Effector CD8-positive, alpha-beta T cell (primary cell): ENCODE data around the gene TSHZ1.

Experiments
- DNase-seq: peaks from one replicate; lab custom pipeline; 2025; lab: John Stamatoyannopoulos, UW

TSHZ1 gene

DNA sequence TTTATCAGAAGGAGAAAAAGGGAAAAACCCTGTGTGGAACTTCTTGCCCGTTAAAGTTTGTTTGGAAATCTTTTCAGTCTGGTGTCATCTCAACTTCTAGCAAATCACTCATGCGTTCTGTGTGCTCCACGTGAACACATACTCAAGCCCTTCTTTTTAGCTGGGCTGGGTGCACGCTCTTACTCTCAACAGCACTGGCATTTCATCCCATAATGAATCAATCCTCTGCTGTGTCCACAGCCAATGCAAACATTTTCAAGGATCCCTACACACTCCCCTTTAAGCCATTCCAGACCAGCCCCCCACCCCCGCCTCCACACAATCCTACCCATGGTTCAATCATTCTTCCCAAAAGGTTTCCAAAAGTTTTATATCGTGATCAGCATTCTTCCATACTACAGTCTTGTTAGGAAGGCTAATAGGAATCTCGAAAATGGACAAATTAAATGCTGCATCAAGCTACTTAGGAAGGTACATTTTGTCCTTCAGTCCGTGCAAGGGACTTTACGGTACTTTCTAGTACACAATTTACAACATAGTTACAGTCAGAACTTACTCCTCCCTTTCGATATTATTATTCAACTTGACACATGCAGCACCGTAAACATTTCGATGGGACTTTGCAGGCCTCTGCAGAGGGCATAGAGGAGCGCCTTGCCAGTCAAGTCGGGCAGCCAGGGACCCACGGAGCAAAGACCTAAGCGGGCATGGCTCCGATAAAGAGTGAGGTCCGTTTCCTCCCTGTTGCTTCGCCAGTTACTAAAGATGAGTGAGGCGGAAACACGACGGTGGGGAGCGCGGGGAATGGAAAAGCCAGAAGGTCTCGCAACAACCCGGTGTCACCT, 3.1 kb upstream of the TSHZ1 start:
- no peak for DNase-seq

- DNase-seq = peak; percentile 13
Observed at GRCh38 chr18:75208155-75208835, 2.3 kb upstream of the TSHZ1 start.

- no peak for DNase-seq
Observed at GRCh38 chr18:75208836-75209128, 1.8 kb upstream of the TSHZ1 start.

- peak; percentile 44 for DNase-seq
Observed at GRCh38 chr18:75209129-75209950, 1.3 kb upstream of the TSHZ1 start, which contains the start of gene PTGR3. PTGR3 (minus strand) TSS chr18:75209139; CDS start chr18:75209058, 81 bp downstream.

- no peak for DNase-seq
Observed at GRCh38 chr18:75209951-75210258, 692 bp upstream of the TSHZ1 start.

DNA sequence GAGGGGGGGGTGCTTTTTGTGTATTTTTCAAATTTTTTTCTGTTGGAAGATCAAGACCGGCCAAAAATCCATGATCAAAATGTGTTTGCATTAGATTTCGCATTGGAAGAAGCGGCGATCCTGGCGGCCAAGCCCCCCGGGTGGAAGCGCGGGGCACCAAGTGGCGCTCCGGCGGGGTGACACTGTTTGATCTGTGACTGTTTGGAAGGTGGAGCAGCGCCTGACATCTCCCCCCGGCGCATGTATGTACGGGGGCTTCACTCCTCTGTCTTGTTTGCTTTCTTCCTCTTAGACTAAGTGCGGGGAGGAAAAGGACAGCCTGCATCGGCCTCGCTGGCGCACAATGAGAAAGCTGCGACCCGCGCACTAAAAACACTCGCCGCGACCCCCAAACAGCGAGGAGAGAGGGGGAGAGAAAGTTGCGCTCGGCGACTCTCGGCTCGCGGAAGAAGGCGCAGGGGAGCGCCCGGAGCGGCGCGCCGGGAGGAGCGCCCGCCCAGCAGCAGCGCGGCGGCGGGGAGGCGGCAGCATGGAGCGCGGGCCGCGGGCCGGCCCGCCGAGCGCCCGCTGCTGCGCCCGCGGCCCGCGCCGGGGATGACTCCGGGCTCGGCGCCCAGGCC, 515 bp downstream of the TSHZ1 start:
- DNase-seq = peak; percentile 8

GRCh38 chr18:75211626-75211952, 992 bp downstream of the TSHZ1 start:
- DNase-seq = no peak

DNA sequence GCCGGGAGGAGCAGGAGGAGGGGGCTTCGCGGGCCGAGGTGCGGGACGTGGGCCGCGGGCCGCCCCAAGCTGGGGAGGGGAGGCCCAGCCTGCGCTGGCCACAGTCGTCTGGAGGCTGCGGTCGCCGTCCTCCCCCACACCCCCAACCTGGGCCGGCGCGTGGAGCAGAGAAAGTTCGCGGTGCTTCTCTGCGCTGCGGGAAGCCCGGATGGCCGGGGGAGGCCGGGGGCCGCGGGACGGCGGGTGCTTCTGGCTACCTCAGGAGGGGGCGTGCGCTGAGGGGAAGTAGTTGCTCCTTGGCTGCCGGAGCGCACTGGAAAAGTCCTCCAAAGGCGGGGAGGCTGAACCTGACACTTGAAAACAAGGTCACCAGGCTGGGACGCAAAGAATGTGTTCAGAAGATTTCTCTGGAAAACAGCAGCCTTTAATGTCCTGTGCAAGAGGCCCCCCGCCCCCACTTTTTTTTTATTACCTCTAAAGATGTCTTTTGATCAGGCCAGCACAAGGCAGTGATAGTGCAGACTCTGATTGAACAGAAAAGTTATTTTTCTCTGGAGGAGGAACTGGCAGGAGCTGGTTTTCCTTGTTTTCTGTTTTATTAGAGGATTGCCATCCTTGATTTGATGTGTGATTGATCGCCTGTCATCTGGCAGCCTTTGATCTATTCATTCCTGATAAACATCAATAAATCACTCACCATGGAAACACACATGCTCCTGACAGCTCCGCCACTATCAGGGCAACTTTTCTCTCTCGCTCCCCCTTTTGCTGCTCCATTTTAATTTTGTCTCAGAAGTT, 1.6 kb downstream of the TSHZ1 start:
- no peak for DNase-seq

DNA sequence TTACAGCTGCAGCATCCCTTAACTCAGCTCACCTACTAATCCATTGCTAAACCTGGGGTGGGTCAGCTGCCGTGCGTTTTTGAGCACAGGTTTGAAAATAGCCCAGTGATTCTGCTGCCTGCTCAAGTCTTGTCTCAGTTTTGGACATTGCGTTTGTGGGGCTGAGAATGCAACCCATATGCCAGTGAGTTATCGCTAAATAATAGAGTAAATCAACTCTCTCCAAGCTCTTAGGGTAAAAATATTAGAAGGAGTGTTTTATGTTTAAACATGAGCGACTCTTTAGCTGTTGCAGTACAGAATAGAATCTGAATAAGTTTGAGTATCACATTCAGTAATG, 2.1 kb downstream of the TSHZ1 start:
- DNase-seq = no peak

- no peak for DNase-seq
Observed at GRCh38 chr18:75213611-75214331, 3.2 kb downstream of the TSHZ1 start.

DNA sequence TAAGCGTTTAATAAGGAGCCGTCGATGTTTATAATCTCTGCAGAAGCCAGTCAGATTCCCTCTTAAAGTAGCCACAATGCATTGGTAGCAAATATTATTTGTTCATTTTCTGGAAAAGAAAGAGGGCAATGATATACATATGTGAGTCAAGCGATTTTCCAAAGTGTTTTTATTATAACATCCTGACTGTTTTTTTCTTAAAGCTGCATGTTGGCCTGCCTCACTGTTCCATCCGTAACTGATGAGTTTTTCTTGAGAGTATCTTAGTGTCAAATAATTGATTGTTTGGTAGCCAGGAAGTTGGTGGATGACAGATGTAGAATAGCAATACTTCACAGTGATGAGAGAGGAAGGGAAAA, 3.7 kb downstream of the TSHZ1 start:
- DNase-seq = no peak

- DNase-seq = no peak
Observed at GRCh38 chr18:75214766-75215510, 4.3 kb downstream of the TSHZ1 start.

GRCh38 chr18:75215663-75216062, 5.1 kb downstream of the TSHZ1 start:
- no peak for DNase-seq

DNA sequence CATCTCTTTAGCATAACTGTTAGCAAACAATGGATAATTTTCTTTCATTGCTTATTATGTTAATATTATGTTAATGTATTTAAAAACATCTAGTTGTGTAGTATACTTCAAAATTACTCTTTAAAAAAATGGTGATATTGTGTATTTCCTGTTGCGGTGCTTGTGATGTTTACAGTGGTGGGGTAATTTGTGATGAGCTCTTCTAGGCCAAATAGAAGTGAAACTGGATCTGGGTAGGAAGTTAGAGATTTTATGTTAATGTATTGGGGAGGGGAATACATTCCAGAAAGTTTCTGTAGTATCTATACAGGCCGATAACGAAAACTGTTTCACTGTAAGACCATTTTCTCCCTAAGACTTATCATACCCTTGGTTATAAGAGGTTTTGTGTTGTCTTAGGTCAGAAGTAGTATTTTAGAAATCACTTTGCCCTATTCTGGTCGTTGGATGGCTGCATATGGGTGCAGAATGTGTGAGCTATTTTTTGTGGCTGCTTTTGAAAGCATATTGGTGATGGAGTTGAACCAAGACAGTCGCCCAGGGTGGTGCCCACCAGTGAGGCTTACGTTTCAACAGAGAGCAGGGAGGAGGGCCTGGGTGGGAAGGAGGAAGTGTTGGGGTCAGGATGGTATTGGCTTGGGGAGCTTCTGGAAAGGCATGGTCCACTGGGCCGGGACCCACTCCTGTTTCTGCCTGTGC, 5.8 kb downstream of the TSHZ1 start:
- DNase-seq = no peak

DNA sequence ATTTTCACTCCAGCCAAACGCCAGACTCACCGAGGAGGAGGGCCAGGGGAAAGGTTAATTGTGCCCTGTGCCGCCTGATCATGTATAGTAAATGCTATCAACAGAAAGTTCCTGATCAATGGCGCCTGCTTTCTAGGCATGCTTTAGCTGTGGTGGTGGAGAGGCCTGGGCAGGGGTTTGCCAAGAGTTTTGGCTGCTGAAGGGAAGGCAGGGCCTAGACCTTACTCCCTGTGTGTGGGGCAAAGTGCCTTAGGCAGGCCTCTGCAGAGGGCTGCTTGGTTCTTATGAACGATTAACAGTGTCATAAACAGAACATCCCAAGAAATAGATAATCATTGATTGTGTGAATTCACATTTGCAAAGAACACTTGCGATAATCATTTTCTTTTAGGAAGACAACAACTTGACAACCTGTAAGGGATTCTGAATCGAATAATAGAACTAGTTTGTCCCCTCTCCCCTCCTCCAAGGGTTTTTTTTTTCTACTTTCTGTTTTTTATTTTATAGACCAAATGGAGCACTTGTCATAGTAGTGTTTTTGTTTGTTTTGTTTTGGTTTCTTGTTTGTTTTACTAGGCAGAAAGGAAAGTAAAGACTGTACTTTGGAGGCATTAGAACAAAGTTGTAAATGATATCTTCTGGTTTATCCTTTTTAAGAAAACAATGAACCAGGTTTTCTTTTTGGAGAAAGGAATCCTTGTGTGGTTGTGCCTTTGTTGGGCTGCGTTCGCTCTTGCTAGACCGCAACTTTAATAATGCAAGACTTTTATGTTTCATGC, 6.5 kb downstream of the TSHZ1 start:
- no peak for DNase-seq

DNA sequence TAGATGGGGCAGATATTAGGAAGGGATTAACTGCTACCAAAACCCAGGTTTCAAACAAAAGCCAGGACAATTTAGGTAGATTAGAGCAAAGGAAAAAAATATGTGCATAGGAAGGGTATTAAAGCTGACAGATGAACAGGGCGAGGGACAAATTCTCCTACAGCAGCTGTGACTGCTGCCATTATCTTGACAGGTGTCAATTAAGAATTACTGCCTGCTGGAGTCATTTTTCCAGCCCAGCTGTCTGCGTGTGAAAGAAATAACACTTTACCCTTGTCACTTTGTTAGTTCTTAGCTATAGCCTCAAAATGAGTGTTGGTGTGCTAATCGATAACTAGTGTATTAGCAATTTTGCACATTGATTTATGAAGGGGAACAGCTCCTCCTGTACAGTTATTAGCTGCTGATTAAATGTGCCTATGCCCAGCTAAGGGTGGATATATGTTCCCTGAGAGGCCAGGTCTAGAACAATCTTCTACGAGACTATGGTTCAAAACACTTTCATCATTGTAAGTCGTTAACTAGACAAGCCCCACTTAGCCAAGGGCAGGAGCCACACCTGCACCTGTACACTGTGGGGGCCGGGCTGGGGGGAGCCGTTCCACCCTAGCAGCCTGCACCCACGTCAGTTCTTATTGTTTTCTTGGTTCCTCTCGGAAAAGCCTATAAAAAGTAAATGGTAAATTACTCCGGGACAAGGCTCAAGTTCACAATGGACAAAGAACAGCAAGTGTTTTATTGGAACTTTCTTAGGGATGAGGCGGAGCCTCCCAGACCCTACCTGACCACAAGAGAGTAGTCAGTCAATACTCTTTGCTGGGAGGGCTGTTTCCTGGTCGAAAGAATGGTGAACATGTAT, 7.7 kb downstream of the TSHZ1 start:
- no peak for DNase-seq

- DNase-seq = no peak
Observed at GRCh38 chr18:75219745-75220375, 9.3 kb downstream of the TSHZ1 start.
